ENCODE measurements around the gene FBLN2.

DNA sequence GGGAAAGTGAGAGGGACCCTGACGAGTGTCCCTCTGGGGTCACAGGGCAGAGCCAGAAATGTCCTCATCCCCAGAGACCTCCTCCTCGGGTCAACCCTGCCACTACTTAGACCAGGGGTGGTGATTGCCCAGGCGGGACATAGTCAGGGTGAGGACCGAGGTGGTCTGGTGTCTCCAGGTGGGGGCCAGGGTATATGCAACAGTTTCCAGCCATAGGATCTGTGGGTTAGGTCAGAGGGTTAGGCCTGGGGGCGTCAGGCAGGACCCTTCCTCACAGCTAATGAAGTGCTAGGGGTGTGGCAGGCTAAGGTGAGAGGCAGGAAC is 22.3 kb upstream of the FBLN2 start:
- TF ChIP-seq, protein P1, sequence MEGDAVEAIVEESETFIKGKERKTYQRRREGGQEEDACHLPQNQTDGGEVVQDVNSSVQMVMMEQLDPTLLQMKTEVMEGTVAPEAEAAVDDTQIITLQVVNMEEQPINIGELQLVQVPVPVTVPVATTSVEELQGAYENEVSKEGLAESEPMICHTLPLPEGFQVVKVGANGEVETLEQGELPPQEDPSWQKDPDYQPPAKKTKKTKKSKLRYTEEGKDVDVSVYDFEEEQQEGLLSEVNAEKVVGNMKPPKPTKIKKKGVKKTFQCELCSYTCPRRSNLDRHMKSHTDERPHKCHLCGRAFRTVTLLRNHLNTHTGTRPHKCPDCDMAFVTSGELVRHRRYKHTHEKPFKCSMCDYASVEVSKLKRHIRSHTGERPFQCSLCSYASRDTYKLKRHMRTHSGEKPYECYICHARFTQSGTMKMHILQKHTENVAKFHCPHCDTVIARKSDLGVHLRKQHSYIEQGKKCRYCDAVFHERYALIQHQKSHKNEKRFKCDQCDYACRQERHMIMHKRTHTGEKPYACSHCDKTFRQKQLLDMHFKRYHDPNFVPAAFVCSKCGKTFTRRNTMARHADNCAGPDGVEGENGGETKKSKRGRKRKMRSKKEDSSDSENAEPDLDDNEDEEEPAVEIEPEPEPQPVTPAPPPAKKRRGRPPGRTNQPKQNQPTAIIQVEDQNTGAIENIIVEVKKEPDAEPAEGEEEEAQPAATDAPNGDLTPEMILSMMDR (conservative IDR thresholded peaks at IDR 0.05), result no peak
- TF ChIP-seq ZFX (IDR thresholded peaks at IDR 0.05), result no peak
